CD1c-positive myeloid dendritic cell (primary cell): ENCODE results near the gene STUB1.
"Not testable (repeated sequence)": the region's sequence is repeated elsewhere in the genome, so short reads cannot be mapped to it uniquely, and the experiment has no call there.

Experiments
- DNase-seq: peaks from one replicate; pipeline ENCODE4 v3.0.0-alpha.2; 2016; ENCODE audit errors: extremely low spot score

STUB1 gene

DNA sequence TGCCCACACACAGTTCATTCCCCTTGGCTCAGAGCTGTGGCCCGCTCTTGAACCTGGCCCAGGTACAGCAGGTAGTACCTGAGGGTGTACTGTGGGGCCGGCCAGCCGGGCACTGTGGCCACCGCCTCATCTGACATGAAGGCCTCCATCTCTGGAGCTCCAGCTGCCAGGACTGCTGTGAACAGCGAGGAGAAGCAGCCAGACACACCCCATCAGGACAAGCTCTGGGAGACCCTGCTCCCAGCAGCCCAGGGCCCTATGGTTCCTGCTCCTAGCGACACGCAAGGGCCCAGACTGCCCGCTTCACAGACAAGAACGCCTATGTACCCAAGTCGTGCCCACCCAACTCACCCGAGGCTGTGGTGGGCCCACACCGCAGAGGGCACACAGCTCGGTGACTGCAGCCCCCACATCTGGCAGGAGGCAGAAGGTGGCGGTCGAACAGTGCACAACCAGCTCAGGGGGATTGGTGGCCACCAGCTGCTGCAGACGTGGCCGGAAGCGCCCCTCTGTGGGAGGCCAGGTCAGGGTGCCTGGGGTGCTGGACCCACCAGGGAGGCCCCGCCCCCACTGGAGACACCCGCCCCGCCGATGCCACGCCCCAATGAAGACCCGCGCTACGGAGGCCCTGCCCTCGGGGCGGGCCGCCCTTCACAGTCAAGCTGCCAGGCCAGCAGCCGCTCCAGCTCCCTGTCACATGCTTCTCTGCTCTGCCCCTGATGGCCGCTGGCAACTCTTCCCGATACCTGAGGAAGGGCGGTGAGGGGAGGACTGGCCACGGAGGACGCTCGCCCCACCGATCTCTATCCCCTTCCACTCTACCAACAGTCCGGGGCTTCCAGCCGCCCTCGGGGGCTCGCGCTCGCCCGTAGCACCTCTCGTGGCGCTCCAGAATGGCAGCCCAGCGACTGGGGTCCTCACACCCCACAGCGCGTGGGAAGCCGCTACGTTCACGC lies 1.1 kb upstream of the STUB1 start:
- DNase-seq: peak; percentile 57

DNA sequence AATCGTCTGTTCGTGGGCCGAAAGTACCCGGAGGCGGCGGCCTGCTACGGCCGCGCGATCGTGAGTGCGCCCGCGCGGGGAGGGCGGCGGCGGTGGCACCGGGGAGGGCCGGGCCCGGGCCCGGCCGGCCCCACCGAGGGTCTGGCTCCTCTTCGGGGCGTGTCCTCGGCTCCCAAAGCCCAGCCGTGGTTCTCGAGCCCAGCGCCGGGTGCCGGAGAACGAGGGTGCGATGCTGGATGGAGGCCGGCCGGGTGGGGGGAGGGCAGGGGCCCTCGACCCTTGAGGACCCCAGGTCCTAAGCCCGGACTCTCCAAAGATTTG lies 375 bp downstream of the STUB1 start:
- DNase-seq: no peak

DNA sequence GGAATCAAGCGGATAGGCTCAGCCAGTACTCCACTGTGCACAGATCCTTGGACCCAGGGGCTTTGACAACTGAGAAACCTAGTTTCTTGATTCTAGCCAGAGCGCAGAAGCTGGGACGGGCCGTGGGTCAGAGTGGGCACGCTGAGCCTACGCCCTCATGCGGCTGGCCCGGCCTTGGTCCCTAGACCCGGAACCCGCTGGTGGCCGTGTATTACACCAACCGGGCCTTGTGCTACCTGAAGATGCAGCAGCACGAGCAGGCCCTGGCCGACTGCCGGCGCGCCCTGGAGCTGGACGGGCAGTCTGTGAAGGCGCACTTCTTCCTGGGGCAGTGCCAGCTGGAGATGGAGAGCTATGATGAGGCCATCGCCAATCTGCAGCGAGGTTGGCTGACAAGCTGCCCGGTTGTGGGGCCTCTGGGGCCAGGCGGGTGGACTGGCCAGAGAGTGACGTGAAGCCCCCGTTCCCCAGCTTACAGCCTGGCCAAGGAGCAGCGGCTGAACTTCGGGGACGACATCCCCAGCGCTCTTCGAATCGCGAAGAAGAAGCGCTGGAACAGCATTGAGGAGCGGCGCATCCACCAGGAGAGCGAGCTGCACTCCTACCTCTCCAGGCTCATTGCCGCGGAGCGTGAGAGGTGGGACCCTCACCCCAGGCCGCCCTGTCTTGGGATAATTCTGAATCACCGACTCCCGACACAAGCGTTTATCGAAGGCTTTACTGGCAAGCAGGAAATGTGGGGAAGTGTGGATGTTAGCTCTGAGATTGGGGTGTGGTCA lies 946 bp downstream of the STUB1 start:
- peak; percentile 45 for DNase-seq

DNA sequence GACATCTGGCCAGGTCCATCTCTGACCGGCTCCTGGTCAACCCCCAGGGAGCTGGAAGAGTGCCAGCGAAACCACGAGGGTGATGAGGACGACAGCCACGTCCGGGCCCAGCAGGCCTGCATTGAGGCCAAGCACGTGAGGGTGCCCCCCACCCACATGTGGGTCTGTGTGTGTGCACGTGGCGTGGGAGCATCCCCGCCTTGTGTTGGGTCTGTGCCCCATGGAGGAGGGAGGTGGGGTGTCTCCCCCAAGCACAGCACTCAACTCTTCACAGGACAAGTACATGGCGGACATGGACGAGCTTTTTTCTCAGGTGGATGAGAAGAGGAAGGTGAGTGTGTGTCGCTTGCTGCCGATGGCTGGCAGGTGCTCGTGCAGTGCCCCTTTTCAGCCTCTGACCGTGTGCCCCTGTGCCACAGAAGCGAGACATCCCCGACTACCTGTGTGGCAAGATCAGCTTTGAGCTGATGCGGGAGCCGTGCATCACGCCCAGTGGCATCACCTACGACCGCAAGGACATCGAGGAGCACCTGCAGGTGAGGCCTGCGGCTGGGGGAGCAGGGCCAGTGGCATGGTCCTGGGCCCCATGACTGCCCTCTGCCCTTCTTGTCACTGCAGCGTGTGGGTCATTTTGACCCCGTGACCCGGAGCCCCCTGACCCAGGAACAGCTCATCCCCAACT lies 1.7 kb downstream of the STUB1 start:
- DNase-seq: no peak

DNA sequence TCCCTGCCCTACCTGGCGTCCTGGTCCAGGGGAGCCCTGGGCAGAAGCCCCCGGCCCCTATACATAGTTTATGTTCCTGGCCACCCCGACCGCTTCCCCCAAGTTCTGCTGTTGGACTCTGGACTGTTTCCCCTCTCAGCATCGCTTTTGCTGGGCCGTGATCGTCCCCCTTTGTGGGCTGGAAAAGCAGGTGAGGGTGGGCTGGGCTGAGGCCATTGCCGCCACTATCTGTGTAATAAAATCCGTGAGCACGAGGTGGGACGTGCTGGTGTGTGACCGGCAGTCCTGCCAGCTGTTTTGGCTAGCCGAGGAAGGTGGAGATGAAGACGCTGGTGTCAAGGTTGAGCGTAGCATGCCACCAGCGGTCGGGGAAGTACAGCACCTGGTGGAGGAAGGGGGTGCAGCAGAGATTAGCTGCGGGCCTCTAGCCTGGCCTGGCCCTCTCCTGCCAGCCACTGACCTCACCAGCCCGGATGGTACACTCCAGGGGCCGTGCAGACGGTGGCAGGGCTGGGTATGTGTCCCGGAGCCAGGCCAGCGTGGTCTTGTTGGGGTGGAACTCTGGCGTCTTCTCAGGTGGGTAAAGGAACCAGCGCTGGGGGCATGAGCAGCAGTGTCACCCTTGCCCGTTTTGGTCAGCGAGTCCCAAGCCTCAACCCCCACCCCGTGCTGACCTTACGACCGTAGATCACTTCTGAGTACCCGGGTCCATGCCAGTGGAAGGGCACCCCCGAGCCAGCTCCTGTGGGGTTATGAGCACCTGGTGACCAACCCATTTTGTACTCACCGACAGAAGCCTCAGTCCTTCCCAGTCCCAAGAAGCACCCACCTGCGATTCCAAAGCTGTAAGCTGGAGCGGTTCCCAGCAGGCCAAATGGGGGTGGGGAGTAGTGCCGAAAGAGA lies 2.5 kb downstream of the STUB1 start:
- no peak for DNase-seq

DNA sequence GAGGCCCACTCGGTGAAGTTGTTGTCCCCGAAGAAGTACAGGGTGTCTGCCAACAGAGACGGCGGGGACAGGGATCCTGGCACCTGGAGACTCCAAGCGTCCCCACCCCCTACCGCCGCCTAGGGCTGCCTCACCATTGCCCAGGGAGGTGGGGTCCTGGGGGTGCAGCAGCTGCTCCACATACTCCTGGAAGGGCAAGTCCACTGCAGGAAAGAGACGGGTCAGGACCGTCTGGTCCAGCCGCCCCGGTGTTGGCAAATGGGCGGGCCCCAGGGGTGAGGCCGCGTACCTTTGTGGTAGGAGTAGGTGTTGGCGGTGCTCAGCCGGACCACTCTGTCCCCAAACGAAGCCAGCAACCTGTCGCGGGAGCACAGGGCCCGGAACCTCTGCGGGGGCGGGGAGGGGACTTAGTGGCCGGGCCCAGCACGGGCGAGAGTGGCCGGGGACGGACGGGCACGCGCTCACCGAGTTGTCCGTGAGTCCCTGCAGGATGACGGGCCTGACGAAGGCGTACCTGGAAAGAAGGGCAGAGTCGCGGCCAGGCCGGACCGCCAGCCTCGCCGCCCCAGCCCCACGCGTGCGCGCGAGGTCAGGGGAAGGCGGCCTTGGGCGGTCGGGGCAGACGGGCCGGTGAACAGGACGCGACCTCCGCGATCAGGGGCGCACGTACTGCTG lies 3.3 kb downstream of the STUB1 start:
- no peak for DNase-seq

DNA sequence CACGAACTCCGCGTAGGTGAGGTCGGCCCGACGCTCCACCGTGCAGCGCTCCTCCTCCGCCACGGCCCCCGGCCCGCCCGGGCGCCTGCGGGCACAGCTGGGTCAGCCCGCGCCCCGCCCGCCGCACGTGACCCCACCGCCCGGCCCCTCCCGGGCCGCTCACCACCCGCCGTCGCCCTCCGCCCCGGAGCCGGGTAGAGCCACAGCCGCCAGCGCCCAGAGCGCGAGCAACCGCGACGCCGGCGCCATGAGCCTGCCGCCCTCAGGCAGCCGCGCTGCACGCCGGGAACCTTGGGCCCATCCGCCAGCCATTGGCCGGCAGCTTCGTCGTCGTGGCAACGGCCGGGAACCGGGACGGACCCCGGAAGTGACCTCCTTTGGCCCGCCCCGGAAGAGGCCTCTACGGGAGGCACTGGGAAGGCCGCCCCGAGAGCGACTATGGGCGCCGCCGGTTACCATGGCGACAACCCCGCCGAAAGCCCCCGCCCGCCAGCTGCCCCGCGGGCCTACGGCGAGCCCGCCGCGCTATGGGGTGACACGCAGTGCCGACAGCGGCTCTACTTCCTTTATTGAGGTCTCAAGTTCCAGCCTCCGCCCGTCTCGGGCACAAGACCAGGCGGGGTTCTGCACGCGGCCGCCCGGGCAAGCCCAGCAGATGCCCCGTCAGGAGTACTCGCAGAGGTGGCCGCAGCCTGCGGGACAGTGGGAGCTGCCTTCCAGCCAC lies 4.0 kb downstream of the STUB1 start, which contains the start of gene JMJD8:
JMJD8 (minus strand) TSS at position 264 of the 724 bp plus-strand sequence; CDS start at position 249, 15 bp downstream.
- DNase-seq: peak; percentile 98

DNA sequence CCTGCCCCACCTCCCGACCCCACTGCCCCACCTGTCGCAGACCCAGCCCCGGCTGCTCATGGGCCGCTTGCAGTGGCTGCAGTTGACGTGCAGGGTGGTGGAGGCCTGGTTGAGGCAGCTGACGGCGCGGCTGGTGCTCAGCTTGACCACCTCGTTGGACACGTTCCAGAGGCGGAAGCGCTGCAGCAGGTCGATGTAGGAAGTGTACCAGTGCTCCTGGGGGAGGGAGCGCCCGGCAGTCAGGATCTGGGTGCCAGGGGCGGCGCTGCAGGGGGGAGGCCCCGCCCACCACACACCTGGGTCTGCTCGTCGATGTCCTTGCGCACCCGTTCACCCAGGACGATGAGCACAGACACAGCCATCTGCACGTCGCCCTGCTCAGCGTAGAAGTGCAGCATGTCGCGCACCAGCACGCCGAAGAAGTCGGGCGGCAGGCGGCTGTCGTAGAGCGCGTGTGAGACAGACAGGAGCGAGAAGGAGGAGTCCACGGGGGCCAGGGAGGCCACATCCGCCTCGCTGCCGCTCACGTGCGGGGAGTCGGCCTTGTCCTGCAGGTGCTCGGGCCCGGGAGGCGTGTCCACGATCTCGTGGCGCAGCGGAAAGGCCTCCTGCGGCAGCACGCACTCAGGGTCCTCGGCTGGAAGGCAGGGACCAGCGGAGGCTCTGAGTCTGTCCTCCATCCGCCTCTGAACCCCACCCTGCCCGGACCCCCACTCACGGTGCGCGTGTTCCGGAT lies 4.9 kb downstream of the STUB1 start:
- no peak for DNase-seq

DNA sequence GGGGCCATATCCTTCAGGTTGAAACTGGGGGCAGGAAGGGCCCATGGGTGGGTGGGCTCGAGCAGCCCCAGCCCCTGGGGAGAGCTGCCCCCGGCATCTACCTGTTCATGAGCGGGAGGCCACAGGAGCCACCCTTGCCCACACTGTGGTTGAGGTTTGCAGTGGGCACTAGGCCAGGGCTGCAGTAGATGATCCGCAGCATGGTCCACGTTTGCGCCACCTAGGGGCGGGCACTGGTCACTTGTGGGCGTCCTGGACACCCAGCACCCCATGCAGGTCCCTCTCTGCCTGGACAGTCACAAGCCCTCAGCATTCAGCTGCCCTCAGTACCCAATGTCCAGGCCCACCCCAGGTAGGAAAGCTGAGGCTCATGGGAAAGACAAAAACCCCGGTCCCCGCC lies 5.8 kb downstream of the STUB1 start:
- DNase-seq: peak; percentile 32

DNA sequence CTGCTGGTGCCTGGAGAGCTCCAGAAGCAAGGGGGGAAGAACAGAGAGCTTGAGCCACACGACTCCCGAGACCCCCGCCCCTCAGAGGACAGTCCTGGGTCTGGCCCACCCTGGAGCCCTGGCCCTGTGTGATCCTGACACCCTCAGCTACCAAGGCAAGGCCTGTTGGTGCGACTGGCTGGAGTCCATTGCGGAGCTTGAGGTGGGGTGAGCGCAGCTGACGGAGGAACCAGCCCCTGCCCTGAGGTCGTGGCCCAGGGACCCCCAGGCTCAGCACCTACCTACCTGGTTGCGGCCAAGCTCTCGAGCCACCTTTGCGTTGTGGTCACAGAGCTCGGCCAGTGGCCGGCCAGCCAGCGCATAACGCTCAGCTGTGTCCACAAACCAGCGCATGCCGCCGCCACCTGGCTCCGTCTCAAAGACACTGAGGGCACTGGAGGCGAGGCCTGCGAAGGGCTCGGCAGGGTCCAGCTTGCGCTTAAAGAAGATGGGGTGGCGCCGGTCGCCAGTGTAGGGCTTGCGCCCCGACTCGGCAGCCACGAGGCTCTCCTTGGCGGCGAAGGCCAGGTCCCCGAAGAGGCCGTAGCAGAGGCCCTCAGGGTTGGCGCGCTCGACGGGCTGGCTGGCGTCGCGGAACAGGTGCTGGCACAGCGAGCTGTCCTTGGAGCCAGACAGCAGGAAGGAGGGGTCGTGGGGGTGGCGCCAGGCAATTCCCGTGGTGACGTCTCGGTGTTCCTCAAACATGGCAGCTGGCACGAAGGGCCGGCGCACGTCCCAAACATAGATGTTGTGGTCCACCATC lies 6.5 kb downstream of the STUB1 start:
- DNase-seq: no peak

DNA sequence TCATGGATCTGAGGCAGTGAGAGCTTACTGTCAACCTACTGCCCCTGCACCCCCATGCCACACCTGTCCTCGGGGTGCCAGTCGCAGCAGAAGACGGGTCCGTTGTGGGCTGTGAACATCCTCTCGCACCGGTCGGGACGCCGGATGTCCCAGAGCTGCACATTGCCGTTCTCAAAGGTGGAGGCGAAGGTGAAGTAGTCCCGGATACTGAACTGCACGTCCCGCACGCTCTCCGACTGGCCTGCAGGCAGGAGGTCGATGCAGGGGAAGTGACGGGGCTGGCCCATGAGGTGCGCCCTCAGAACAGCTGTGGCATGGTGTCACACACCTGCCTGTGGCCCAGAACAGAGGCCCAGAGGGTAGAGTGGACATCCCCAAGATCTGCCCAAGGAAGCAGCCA lies 7.3 kb downstream of the STUB1 start:
- DNase-seq: no peak

DNA sequence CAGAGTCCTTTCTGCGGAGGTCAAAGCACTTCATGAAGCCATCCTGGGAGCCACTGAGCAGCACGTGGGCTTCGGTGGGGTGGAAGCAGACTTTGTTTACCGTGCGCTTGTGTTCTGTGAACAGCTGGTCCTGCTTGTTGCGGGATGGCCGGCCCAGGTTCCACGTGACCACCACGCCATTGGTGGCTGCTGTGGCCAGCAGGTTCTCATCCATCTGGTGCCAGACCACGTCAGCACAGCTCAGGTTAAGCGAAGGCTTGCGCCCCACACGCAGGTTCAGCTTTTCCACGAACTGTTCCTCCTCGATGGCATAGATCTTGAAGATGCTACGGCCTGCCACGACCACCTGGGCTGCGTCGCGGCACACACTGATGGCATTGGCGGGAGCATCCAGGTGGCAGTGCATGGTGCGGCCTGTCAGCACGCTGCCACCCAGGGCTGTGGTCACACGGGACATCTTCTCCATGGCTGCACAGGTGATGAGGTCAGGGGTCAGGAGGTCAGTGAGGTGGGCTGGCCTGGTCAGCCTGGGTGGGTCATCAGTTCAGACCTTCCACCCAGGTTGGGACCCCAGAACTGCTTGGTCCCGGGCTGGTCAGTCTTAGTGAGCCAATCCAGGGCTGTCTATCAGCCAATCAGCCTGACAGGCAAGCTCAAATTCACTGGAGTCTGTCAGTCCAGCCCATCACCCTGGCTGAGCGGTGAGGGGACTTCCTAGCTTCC lies 9.1 kb downstream of the STUB1 start:
- DNase-seq: no peak

DNA sequence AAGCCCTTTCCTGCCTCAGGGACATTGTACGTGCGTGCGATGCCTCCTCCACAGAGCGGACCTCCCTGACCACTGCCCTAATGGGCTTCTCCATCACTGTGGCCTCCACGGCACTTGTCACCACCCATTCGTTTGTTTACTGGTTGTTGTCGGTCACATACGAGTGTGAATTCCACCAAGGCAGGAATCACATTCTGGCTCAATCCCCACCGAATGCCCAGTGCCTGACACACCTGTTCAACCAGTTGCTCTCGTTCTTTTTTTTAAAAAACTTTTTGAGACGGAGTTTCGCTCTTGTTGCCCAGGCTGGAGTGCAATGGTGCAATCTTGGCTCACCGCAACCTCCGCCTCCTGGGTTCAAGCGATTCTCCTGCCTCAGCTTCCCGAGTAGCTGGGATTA lies 11.0 kb downstream of the STUB1 start:
- DNase-seq: not testable (repeated sequence)

DNA sequence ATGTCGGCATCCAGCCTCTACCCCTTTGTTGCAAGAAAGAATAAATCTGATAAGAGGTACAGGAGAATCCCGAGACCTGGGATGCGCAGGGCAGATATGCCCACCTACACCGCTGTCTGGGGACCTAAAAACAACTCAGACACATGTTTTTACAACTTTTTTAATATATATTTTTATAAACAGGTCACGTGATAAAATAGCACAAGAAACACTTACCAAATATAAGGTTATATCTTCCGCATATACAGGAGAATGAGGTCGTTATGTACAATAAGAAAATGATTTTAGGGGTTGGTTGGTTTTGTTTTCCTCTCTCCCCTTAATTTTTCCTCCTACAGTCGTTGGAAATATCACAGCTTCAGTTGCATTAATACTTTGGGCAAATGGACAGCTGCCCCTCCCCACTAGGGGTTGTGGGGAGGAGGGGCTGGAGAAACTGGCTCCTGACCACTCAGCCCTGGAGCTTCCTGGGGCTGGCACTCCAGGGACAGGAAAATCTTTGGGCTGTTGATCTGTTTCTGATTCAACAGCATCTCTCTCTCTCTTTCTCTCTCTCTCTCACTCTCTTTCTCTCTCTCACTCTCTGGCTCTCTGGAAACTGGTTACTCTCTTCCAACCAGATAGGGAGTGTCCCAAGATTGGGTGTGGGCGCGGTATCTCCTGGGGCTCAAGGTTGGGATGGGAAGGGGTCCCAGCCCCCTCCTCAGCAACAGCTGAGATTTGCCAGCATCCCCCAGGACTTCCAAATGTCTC lies 12.3 kb downstream of the STUB1 start:
- DNase-seq: no peak

DNA sequence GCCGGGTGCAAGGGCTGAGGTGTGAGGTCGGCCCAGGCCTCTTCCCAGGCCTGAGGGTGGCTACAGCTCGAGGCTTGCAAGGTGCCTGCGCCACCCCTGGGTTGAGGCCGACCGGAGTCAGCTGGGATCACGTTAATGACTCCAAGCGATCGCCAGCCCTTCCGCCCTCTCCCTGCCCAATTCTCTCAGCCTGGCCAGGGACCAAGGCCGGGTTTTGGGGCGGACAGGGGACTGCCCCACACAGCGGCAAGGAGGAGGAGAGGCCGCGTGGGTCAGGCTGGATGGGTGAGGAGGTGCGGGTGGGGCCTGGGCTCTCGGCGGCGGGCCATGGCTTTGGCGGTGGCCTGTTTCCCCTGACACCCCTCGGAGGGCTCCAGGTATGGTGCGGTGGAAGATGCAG lies 13.2 kb downstream of the STUB1 start:
- DNase-seq: no peak

DNA sequence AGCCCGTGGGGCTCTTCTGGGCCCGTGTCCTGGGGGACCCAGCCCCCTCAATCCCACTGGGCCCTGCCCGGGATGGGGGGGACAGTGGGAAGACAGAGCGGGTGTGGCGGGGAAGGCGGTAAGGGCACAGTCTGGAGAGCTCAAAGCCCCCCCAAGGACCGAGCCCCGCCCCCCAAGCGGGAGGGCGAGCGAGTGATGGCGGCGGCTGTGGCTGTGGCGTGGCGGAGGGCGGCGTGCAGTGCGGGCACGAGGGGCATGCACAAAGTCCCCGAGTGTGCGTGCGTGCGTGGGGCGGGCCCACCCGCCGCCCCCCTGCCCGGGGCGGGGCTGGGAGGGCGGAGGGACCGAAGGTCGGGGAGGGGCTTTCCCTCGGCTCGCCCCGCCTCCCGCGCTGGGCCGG lies 13.6 kb downstream of the STUB1 start:
- no peak for DNase-seq
